Type B pancreatic cell (in vitro differentiated cells): Measurements from ENCODE around the gene TBC1D22B. TPM values are rescaled to one million over a fixed set of nuclear protein-coding genes. Genes with fewer than 3 reads are reported as not detected.

Source experiments
- DNase-seq: peaks from one replicate; pipeline ENCODE4 v3.0.0; 2021; ENCODE audit warnings: mixed read lengths; ENCODE audit not compliant: unreplicated experiment; ENCODE audit errors: extremely low spot score
- H3K27ac Mint-ChIP-seq: 2 replicates; pipeline ENCODE4 v1.8.0; 2021; ENCODE audit warnings: mild to moderate bottlenecking, mixed read lengths
- H3K27me3 Mint-ChIP-seq: 2 replicates; pipeline ENCODE4 v1.8.0; 2021; ENCODE audit warnings: mixed read lengths
- H3K36me3 Mint-ChIP-seq: 2 replicates; pipeline ENCODE4 v1.8.0; 2021; ENCODE audit warnings: mixed read lengths
- H3K4me1 Mint-ChIP-seq: one replicate; pipeline ENCODE4 v1.8.0; 2021; ENCODE audit warnings: mixed read lengths; ENCODE audit not compliant: unreplicated experiment
- H3K4me3 Mint-ChIP-seq: 2 replicates; pipeline ENCODE4 v1.8.0; 2021; ENCODE audit warnings: mild to moderate bottlenecking, mixed read lengths
- H3K9me3 Mint-ChIP-seq: 2 replicates; pipeline ENCODE4 v1.8.0; 2021; ENCODE audit warnings: mixed read lengths
- total RNA-seq: library from RNA; stranded (reverse); gene quantifications from 2 replicates; pipeline ENCODE4 v1.2.1, GENCODE V29; 2021; ENCODE audit warnings: low replicate concordance
- TF ChIP-seq, protein P1 (sequence below): fragments of 200-600 bp; sonication (generic); conservative IDR thresholded peaks from 2 replicates; pipeline ENCODE4 v1.5.0; 2021; ENCODE audit warnings: antibody characterized with exemption, mild to moderate bottlenecking

The TBC1D22B gene
- total RNA-seq, 1 donor from 2014 or later = 13.6 TPM

DNA sequence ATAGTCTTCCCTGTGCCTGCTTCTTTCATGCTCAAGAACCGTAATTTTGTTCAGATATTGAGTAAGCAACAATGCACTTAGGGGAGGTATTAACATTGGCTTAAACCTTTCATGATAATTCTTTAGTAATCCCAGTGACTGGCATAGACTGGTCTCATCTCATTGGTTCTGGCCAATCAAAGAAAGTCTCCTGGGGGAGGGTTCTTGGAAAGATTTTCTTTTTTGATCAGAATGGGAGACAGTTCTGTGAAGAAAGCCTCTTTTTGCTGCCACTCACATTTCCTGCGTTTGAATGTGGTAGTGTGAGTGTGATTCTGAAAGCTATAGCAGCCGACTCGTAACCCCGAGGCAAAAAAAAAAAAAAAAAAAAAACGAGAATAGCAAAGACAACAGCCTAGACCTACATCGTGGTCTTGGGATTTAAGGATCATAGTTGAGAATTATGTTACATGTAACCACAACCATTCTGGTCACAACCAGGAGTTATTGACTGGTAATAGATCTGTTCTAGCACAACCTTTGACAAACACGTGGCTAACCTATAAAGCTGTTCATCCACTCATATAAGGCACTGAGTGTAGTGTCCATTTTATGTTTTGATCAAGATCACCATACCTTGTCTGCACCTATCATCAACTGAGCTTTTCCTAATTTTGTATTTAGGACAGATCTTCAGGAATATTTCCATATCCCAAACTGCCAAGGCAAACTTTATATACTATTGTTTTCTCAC is 15.4 kb downstream of the TBC1D22B start:
- no peak overlapping the region for H3K4me3 Mint-ChIP-seq

GRCh38 chr6:37273690-37274089 is 16.1 kb downstream of the TBC1D22B start:
- H3K27ac Mint-ChIP-seq = no peak overlapping the region
- no peaks in the 10 kb centered on the region for H3K9me3 Mint-ChIP-seq
- no peaks in the 10 kb centered on the region for H3K27me3 Mint-ChIP-seq
- TF ChIP-seq, protein P1, sequence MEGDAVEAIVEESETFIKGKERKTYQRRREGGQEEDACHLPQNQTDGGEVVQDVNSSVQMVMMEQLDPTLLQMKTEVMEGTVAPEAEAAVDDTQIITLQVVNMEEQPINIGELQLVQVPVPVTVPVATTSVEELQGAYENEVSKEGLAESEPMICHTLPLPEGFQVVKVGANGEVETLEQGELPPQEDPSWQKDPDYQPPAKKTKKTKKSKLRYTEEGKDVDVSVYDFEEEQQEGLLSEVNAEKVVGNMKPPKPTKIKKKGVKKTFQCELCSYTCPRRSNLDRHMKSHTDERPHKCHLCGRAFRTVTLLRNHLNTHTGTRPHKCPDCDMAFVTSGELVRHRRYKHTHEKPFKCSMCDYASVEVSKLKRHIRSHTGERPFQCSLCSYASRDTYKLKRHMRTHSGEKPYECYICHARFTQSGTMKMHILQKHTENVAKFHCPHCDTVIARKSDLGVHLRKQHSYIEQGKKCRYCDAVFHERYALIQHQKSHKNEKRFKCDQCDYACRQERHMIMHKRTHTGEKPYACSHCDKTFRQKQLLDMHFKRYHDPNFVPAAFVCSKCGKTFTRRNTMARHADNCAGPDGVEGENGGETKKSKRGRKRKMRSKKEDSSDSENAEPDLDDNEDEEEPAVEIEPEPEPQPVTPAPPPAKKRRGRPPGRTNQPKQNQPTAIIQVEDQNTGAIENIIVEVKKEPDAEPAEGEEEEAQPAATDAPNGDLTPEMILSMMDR = no peak
- H3K36me3 Mint-ChIP-seq = peaks cover 23% of the 10 kb centered on the region
- no peak overlapping the region for H3K4me3 Mint-ChIP-seq
- peaks cover 14% of the 10 kb centered on the region for H3K4me1 Mint-ChIP-seq
- no peak for DNase-seq

More for the DNA sequence above, 15.4 kb downstream of the TBC1D22B start:
- H3K4me1 Mint-ChIP-seq = peaks cover 14% of the 10 kb centered on the region
- H3K9me3 Mint-ChIP-seq = no peaks in the 10 kb centered on the region
- no peak for DNase-seq
- no peaks in the 10 kb centered on the region for H3K27me3 Mint-ChIP-seq
- TF ChIP-seq, protein P1 = no peak
- peaks cover 20% of the 10 kb centered on the region for H3K36me3 Mint-ChIP-seq
- no peak overlapping the region for H3K27ac Mint-ChIP-seq

GRCh38 chr6:37275350-37275749 is 17.8 kb downstream of the TBC1D22B start:
- H3K27me3 Mint-ChIP-seq = no peaks in the 10 kb centered on the region
- no peak for DNase-seq
- H3K9me3 Mint-ChIP-seq = no peaks in the 10 kb centered on the region
- TF ChIP-seq, protein P1 = no peak
- H3K36me3 Mint-ChIP-seq = peaks cover 23% of the 10 kb centered on the region
- no peak overlapping the region for H3K4me3 Mint-ChIP-seq
- H3K4me1 Mint-ChIP-seq = peaks cover 19% of the 10 kb centered on the region
- H3K27ac Mint-ChIP-seq = no peak overlapping the region

DNA sequence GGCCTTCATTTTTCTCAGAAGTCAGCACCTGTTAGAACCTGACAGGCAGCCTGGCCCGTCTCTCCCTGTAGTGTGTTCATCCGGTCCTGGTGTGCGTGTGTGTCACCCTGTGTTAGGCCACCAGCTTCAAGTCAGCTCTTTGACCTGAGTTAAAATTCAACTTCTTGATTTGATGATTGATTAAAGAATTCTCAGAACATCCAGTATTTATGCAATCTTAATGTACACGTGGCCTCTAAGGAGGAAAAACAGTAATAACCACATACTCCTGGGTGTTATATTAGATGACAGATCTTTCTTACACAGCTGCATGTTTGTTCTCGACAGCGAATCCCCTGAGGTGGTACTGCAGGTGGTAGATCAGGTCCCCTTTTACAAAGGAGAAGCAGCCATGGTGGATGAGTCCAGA is 19.4 kb downstream of the TBC1D22B start:
- peak overlapping the region; percentile 32 for H3K4me3 Mint-ChIP-seq
- H3K27me3 Mint-ChIP-seq = no peaks in the 10 kb centered on the region
- no peak overlapping the region for H3K27ac Mint-ChIP-seq
- peaks cover 19% of the 10 kb centered on the region for H3K4me1 Mint-ChIP-seq
- peaks cover 27% of the 10 kb centered on the region for H3K36me3 Mint-ChIP-seq
- TF ChIP-seq, protein P1 = no peak
- no peaks in the 10 kb centered on the region for H3K9me3 Mint-ChIP-seq
- no peak for DNase-seq

GRCh38 chr6:37279366-37280134 is 22.0 kb downstream of the TBC1D22B start:
- no peak for DNase-seq
- Mint-ChIP-seq H3K36me3 (peaks cover 33% of the 10 kb centered on the region), H3K4me3 (no peak overlapping the region), H3K27ac (no peak overlapping the region), H3K9me3 (no peaks in the 10 kb centered on the region), H3K27me3 (no peaks in the 10 kb centered on the region), H3K4me1 (peaks cover 13% of the 10 kb centered on the region)
- TF ChIP-seq, protein P1 = no peak
